ENCODE data around the gene ABL2. TPM values are rescaled to one million over a fixed set of nuclear protein-coding genes. Genes with fewer than 3 reads are reported as not detected.
"Not testable (repeated sequence)": the region's sequence is repeated elsewhere in the genome, so short reads cannot be mapped to it uniquely, and the experiment has no call there.

The ABL2 gene
- total RNA-seq, 1 donor from 2014 or later, result 8.9 TPM

- Histone ChIP-seq H3K27me3 (ENCODE audit: control insufficient read depth in 3 of 3, insufficient read depth in 3 of 3, low read length in 3 of 3) (no peaks in the 10 kb centered on the region), H3K4me1 (ENCODE audit: control insufficient read depth in 3 of 3, insufficient read depth in 3 of 3, low read length in 3 of 3) (peaks cover 0 to 4% (median 0%) of the 10 kb centered on the region in 3 donors), H3K27ac (ENCODE audit: low read depth, low read length) (no peak overlapping the region), H3K9me3 (ENCODE audit: control insufficient read depth in 3 of 3, low read length in 3 of 3) (no peaks in the 10 kb centered on the region), H3K9ac (ENCODE audit: low read depth in 1 of 3, low read length in 3 of 3) (no peak overlapping the region), H3K4me3 (ENCODE audit: low read length in 3 of 3) (no peak overlapping the region), H3K36me3 (ENCODE audit: control insufficient read depth in 3 of 3, insufficient read depth in 3 of 3, low read length in 3 of 3) (no peaks in the 10 kb centered on the region)
Measured at GRCh38 chr1:179144626-179145025, 84.9 kb downstream of the ABL2 start.

- H3K4me1 ChIP-seq (ENCODE audit: control insufficient read depth in 3 of 3, insufficient read depth in 3 of 3, low read length in 3 of 3), result peaks cover 0 to 4% (median 0%) of the 10 kb centered on the region in 3 donors
- no peak overlapping the region for H3K9ac ChIP-seq (ENCODE audit: low read depth in 1 of 3, low read length in 3 of 3)
- H3K36me3 ChIP-seq (ENCODE audit: control insufficient read depth in 3 of 3, insufficient read depth in 3 of 3, low read length in 3 of 3), result no peaks in the 10 kb centered on the region
- H3K4me3 ChIP-seq (ENCODE audit: low read length in 3 of 3), result peak overlapping the region in 1 of 3 donors; percentile 27
- no peaks in the 10 kb centered on the region for H3K9me3 ChIP-seq (ENCODE audit: control insufficient read depth in 3 of 3, low read length in 3 of 3)
- H3K27me3 ChIP-seq (ENCODE audit: control insufficient read depth in 3 of 3, insufficient read depth in 3 of 3, low read length in 3 of 3), result no peaks in the 10 kb centered on the region
- peak overlapping the region; percentile 84 for H3K27ac ChIP-seq (ENCODE audit: low read depth, low read length)
Measured at GRCh38 chr1:179143322-179143721, 86.2 kb downstream of the ABL2 start.

- H3K27me3 ChIP-seq (ENCODE audit: control insufficient read depth in 3 of 3, insufficient read depth in 3 of 3, low read length in 3 of 3), result no peaks in the 10 kb centered on the region
- H3K36me3 ChIP-seq (ENCODE audit: control insufficient read depth in 3 of 3, insufficient read depth in 3 of 3, low read length in 3 of 3), result no peaks in the 10 kb centered on the region
- peak overlapping the region in 1 of 3 donors; percentile 34 for H3K9ac ChIP-seq (ENCODE audit: low read depth in 1 of 3, low read length in 3 of 3)
- H3K9me3 ChIP-seq (ENCODE audit: control insufficient read depth in 3 of 3, low read length in 3 of 3), result no peaks in the 10 kb centered on the region
- H3K4me3 ChIP-seq (ENCODE audit: low read length in 3 of 3), result peak overlapping the region in 2 of 3 donors; percentile 27 to 32
- H3K4me1 ChIP-seq (ENCODE audit: control insufficient read depth in 3 of 3, insufficient read depth in 3 of 3, low read length in 3 of 3), result peaks cover 2 to 5% (median 2%) of the 10 kb centered on the region in 3 donors
- peak overlapping the region; percentile 84 for H3K27ac ChIP-seq (ENCODE audit: low read depth, low read length)
Measured at GRCh38 chr1:179142889-179143299, 86.6 kb downstream of the ABL2 start.

- H3K9ac ChIP-seq (ENCODE audit: low read depth in 1 of 3, low read length in 3 of 3), result peak overlapping the region in 2 of 3 donors; percentile 23 to 34
- H3K27me3 ChIP-seq (ENCODE audit: control insufficient read depth in 3 of 3, insufficient read depth in 3 of 3, low read length in 3 of 3), result no peaks in the 10 kb centered on the region
- H3K4me1 ChIP-seq (ENCODE audit: control insufficient read depth in 3 of 3, insufficient read depth in 3 of 3, low read length in 3 of 3), result peaks cover 4 to 10% (median 6%) of the 10 kb centered on the region in 3 donors
- H3K36me3 ChIP-seq (ENCODE audit: control insufficient read depth in 3 of 3, insufficient read depth in 3 of 3, low read length in 3 of 3), result no peaks in the 10 kb centered on the region
- no peaks in the 10 kb centered on the region for H3K9me3 ChIP-seq (ENCODE audit: control insufficient read depth in 3 of 3, low read length in 3 of 3)
- H3K27ac ChIP-seq (ENCODE audit: low read depth, low read length), result peak overlapping the region; percentile 84
- H3K4me3 ChIP-seq (ENCODE audit: low read length in 3 of 3), result peak overlapping the region; percentile 1 to 55 (median 43)
Measured at GRCh38 chr1:179141592-179142251, 87.8 kb downstream of the ABL2 start.

- not testable (repeated sequence) for H3K36me3 ChIP-seq (ENCODE audit: control insufficient read depth in 3 of 3, insufficient read depth in 3 of 3, low read length in 3 of 3); H3K4me1 ChIP-seq (ENCODE audit: control insufficient read depth in 3 of 3, insufficient read depth in 3 of 3, low read length in 3 of 3); H3K9me3 ChIP-seq (ENCODE audit: control insufficient read depth in 3 of 3, low read length in 3 of 3); H3K27me3 ChIP-seq (ENCODE audit: control insufficient read depth in 3 of 3, insufficient read depth in 3 of 3, low read length in 3 of 3); H3K9ac ChIP-seq (ENCODE audit: low read depth in 1 of 3, low read length in 3 of 3); H3K27ac ChIP-seq (ENCODE audit: low read depth, low read length); H3K4me3 ChIP-seq (ENCODE audit: low read length in 3 of 3)
Measured at GRCh38 chr1:179138755-179139154, 90.7 kb downstream of the ABL2 start.

GRCh38 chr1:179137617-179138255 lies 91.7 kb downstream of the ABL2 start:
- Histone ChIP-seq H3K27ac (ENCODE audit: low read depth, low read length) (no peak overlapping the region), H3K9me3 (ENCODE audit: control insufficient read depth in 3 of 3, low read length in 3 of 3) (no peaks in the 10 kb centered on the region), H3K36me3 (ENCODE audit: control insufficient read depth in 3 of 3, insufficient read depth in 3 of 3, low read length in 3 of 3) (no peaks in the 10 kb centered on the region), H3K4me1 (ENCODE audit: control insufficient read depth in 3 of 3, insufficient read depth in 3 of 3, low read length in 3 of 3) (peaks cover 4 to 7% (median 6%) of the 10 kb centered on the region in 3 donors), H3K9ac (ENCODE audit: low read depth in 1 of 3, low read length in 3 of 3) (no peak overlapping the region), H3K27me3 (ENCODE audit: control insufficient read depth in 3 of 3, insufficient read depth in 3 of 3, low read length in 3 of 3) (no peaks in the 10 kb centered on the region), H3K4me3 (ENCODE audit: low read length in 3 of 3) (no peak overlapping the region)

- H3K9me3 ChIP-seq (ENCODE audit: control insufficient read depth in 3 of 3, low read length in 3 of 3); H3K27me3 ChIP-seq (ENCODE audit: control insufficient read depth in 3 of 3, insufficient read depth in 3 of 3, low read length in 3 of 3); H3K9ac ChIP-seq (ENCODE audit: low read depth in 1 of 3, low read length in 3 of 3); H3K4me1 ChIP-seq (ENCODE audit: control insufficient read depth in 3 of 3, insufficient read depth in 3 of 3, low read length in 3 of 3); H3K36me3 ChIP-seq (ENCODE audit: control insufficient read depth in 3 of 3, insufficient read depth in 3 of 3, low read length in 3 of 3); H3K4me3 ChIP-seq (ENCODE audit: low read length in 3 of 3); H3K27ac ChIP-seq (ENCODE audit: low read depth, low read length): not testable (repeated sequence)
Measured at GRCh38 chr1:179135707-179136106, 93.8 kb downstream of the ABL2 start.

GRCh38 chr1:179135168-179135567 lies 94.3 kb downstream of the ABL2 start:
- H3K4me3 ChIP-seq (ENCODE audit: low read length in 3 of 3); H3K27ac ChIP-seq (ENCODE audit: low read depth, low read length); H3K27me3 ChIP-seq (ENCODE audit: control insufficient read depth in 3 of 3, insufficient read depth in 3 of 3, low read length in 3 of 3); H3K4me1 ChIP-seq (ENCODE audit: control insufficient read depth in 3 of 3, insufficient read depth in 3 of 3, low read length in 3 of 3); H3K36me3 ChIP-seq (ENCODE audit: control insufficient read depth in 3 of 3, insufficient read depth in 3 of 3, low read length in 3 of 3); H3K9ac ChIP-seq (ENCODE audit: low read depth in 1 of 3, low read length in 3 of 3); H3K9me3 ChIP-seq (ENCODE audit: control insufficient read depth in 3 of 3, low read length in 3 of 3): not testable (repeated sequence)

GRCh38 chr1:179129702-179130473 lies 99.6 kb downstream of the ABL2 start:
- peaks cover 0 to 9% (median 3%) of the 10 kb centered on the region in 3 donors for H3K4me1 ChIP-seq (ENCODE audit: control insufficient read depth in 3 of 3, insufficient read depth in 3 of 3, low read length in 3 of 3)

GRCh38 chr1:179128520-179128919 lies 101.0 kb downstream of the ABL2 start:
- peaks cover 0 to 9% (median 3%) of the 10 kb centered on the region in 3 donors for H3K4me1 ChIP-seq (ENCODE audit: control insufficient read depth in 3 of 3, insufficient read depth in 3 of 3, low read length in 3 of 3)
- no peak overlapping the region for H3K27ac ChIP-seq (ENCODE audit: low read depth, low read length)
- no peak overlapping the region for H3K9ac ChIP-seq (ENCODE audit: low read depth in 1 of 3, low read length in 3 of 3)

More at GRCh38 chr1:179129702-179130473, 99.6 kb downstream of the ABL2 start:
- Histone ChIP-seq H3K9me3 (ENCODE audit: control insufficient read depth in 3 of 3, low read length in 3 of 3) (no peaks in the 10 kb centered on the region), H3K4me3 (ENCODE audit: low read length in 3 of 3) (peak overlapping the region; percentile 25 to 69 (median 33)), H3K9ac (ENCODE audit: low read depth in 1 of 3, low read length in 3 of 3) (no peak overlapping the region), H3K27ac (ENCODE audit: low read depth, low read length) (peak overlapping the region; percentile 59), H3K27me3 (ENCODE audit: control insufficient read depth in 3 of 3, insufficient read depth in 3 of 3, low read length in 3 of 3) (no peaks in the 10 kb centered on the region), H3K36me3 (ENCODE audit: control insufficient read depth in 3 of 3, insufficient read depth in 3 of 3, low read length in 3 of 3) (peaks cover 2 to 8% (median 4%) of the 10 kb centered on the region in 3 donors)

More at GRCh38 chr1:179128520-179128919, 101.0 kb downstream of the ABL2 start:
- H3K27me3 ChIP-seq (ENCODE audit: control insufficient read depth in 3 of 3, insufficient read depth in 3 of 3, low read length in 3 of 3), result no peaks in the 10 kb centered on the region
- no peaks in the 10 kb centered on the region for H3K9me3 ChIP-seq (ENCODE audit: control insufficient read depth in 3 of 3, low read length in 3 of 3)
- H3K4me3 ChIP-seq (ENCODE audit: low read length in 3 of 3), result no peak overlapping the region
- H3K36me3 ChIP-seq (ENCODE audit: control insufficient read depth in 3 of 3, insufficient read depth in 3 of 3, low read length in 3 of 3), result peaks cover 2 to 8% (median 4%) of the 10 kb centered on the region in 3 donors
